Measurements from ENCODE around the gene ARHGEF16.

Gene ARHGEF16

DNA sequence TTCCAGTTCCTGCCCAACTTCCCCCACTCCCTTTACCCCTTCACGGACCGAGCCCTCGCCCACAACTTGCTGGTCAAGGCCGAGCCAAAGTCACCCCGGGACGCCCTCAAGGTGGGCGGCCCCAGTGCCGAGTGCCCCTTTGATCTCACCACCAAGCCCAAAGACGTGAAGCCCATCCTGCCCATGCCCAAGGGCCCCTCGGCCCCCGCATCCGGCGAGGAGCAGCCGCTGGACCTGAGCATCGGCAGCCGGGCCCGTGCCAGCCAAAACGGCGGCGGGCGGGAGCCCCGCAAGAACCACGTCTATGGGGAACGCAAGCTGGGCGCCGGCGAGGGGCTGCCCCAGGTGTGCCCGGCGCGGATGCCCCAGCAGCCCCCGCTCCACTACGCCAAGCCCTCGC is 42.1 kb upstream of the ARHGEF16 start:
- H3K4me1 ChIP-seq (ENCODE audit: control insufficient read depth, insufficient read depth, low read length) = peaks cover 4% of the 10 kb centered on the region
- no peaks in the 10 kb centered on the region for H3K36me3 ChIP-seq (ENCODE audit: control insufficient read depth in 2 of 2, insufficient read depth in 2 of 2, low read length in 2 of 2)
- H3K27me3 ChIP-seq (ENCODE audit: control insufficient read depth in 1 of 2, insufficient read depth in 2 of 2, low read length in 2 of 2) = peaks cover 0 to 2% of the 10 kb centered on the region in 2 donors
- no peak overlapping the region for H3K4me3 ChIP-seq (ENCODE audit: low read length in 2 of 2)
- H3K27ac ChIP-seq (ENCODE audit: low read length) = no peak overlapping the region
- peaks cover 0 to 6% of the 10 kb centered on the region in 2 donors for H3K9me3 ChIP-seq (ENCODE audit: control insufficient read depth in 2 of 2, low read length in 2 of 2)
- H3K9ac ChIP-seq (ENCODE audit: low read length in 2 of 2) = no peak overlapping the region

DNA sequence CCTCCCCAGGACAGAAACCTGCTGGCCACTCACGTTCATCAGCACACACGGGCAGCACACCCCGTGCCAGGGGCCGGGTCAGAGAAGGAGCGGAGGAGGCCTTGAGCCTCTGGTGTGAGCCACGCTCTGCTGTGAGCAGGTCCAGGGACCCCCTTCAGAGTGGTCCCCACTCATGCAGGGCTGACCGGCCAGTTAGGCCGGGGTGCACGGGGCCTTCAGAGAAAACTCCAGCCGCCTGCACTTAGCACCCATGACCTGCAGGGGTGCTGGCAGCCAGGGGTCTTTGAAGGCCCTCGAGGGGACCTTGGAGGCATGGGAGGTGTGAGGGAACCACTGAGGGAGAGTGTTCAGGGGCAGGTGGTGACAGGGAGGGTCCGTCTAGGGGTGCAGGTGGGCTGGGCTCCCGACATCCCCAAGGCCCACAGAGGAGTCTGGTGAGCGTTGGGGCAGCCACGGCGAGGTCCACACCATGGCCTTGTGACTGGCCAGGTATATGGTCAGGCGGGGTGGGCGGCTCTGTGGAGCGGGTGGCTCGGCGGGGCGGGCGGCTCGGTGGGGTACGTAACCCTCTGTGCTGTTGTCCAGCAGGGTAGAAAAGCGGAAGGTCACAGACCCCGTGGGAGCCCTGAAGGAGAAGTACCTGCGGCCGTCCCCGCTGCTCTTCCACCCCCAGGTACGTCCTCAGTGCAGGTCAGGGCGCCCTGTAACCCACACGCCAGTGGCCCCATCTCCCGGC is 40.3 kb upstream of the ARHGEF16 start:
- no peaks in the 10 kb centered on the region for H3K36me3 ChIP-seq (ENCODE audit: control insufficient read depth in 2 of 2, insufficient read depth in 2 of 2, low read length in 2 of 2)
- peaks cover 3 to 4% of the 10 kb centered on the region in 2 donors for H3K27me3 ChIP-seq (ENCODE audit: control insufficient read depth in 1 of 2, insufficient read depth in 2 of 2, low read length in 2 of 2)
- H3K4me3 ChIP-seq (ENCODE audit: low read length in 2 of 2) = no peak overlapping the region
- peaks cover 0 to 6% of the 10 kb centered on the region in 2 donors for H3K9me3 ChIP-seq (ENCODE audit: control insufficient read depth in 2 of 2, low read length in 2 of 2)
- H3K27ac ChIP-seq (ENCODE audit: low read length) = no peak overlapping the region
- H3K9ac ChIP-seq (ENCODE audit: low read length in 2 of 2) = no peak overlapping the region
- peaks cover 8% of the 10 kb centered on the region for H3K4me1 ChIP-seq (ENCODE audit: control insufficient read depth, insufficient read depth, low read length)

DNA sequence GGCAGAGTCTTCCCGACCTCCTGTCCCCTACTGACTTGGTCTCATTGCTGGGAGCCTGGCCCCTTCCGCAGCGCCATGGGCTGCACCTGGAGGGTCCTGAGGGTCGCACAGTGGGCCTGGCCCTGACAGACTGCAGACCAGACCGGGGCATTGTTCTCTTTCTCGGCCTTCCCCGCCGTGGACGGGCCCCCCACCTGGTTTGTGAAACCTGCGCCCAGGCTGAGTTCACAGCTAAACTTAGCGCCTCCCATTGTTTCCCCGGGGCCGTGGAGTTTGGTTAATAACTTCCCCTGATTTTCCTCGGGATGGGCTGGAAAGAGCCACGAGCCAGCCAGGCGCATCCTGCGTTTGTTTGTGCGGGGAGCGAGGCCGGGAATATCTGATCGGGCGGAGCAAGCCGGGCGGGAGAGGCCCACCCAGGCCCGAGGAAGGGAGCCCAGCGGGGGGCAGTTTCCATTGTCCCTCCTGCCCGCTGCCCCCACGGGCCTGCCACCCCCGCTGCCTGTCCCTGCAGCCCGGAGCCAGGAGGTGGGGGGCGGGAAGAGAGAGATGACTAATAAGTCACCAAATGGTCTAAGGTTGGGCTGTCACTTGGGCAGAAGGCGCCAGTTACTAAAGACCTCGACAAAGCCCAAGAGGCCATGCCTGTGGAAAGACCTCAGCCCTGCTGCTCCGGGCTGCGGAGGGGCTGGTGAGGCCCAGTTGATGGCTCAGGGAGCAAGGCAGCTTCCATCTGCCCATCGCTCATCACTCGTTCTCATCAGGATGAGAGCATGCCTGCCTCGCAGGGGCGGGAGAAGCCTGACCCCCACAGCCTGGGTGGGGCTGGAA is 39.0 kb upstream of the ARHGEF16 start:
- no peaks in the 10 kb centered on the region for H3K36me3 ChIP-seq (ENCODE audit: control insufficient read depth in 2 of 2, insufficient read depth in 2 of 2, low read length in 2 of 2)
- H3K9ac ChIP-seq (ENCODE audit: low read length in 2 of 2) = no peak overlapping the region
- H3K4me3 ChIP-seq (ENCODE audit: low read length in 2 of 2) = no peak overlapping the region
- H3K4me1 ChIP-seq (ENCODE audit: control insufficient read depth, insufficient read depth, low read length) = peaks cover 5% of the 10 kb centered on the region
- H3K27me3 ChIP-seq (ENCODE audit: control insufficient read depth in 1 of 2, insufficient read depth in 2 of 2, low read length in 2 of 2) = peaks cover 3 to 4% of the 10 kb centered on the region in 2 donors
- peaks cover 0 to 14% of the 10 kb centered on the region in 2 donors for H3K9me3 ChIP-seq (ENCODE audit: control insufficient read depth in 2 of 2, low read length in 2 of 2)
- H3K27ac ChIP-seq (ENCODE audit: low read length) = no peak overlapping the region

DNA sequence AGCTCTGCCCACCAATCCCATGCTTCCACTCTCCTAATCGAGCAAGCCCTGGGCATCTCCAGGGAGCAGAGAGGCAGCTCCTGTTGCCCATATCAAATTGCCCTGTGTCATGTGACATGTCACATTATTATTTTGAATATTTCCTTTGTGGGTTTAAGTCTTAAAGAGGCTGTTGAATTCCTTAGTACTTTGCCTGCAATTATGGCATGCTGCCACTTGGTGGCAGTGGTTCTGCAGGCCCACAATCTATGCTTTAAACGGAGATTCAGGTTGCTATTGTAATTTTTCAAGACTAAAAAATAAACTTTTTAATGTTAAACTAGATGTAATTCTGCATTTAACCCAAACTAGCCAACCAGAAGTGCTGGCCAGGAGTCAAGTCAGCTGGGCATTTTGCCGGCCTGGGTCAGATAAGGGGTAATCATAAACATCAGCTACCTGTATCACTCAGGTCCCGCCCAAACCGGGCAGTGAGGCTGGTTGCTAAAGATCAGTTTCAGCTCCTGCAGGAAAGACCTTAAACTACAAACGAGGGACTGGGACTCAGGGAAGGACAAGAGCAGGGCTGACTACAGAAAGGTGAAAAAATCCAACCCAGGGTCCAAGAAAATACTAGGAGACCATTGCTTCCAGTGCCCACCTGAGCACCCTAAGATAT is 37.3 kb upstream of the ARHGEF16 start:
- H3K27me3 ChIP-seq (ENCODE audit: control insufficient read depth in 1 of 2, insufficient read depth in 2 of 2, low read length in 2 of 2) = peaks cover 3 to 4% of the 10 kb centered on the region in 2 donors
- H3K4me3 ChIP-seq (ENCODE audit: low read length in 2 of 2) = no peak overlapping the region
- H3K36me3 ChIP-seq (ENCODE audit: control insufficient read depth in 2 of 2, insufficient read depth in 2 of 2, low read length in 2 of 2) = no peaks in the 10 kb centered on the region
- peaks cover 5% of the 10 kb centered on the region for H3K4me1 ChIP-seq (ENCODE audit: control insufficient read depth, insufficient read depth, low read length)
- H3K9me3 ChIP-seq (ENCODE audit: control insufficient read depth in 2 of 2, low read length in 2 of 2) = peaks cover 0 to 14% of the 10 kb centered on the region in 2 donors
- H3K9ac ChIP-seq (ENCODE audit: low read length in 2 of 2) = no peak overlapping the region
- H3K27ac ChIP-seq (ENCODE audit: low read length) = no peak overlapping the region

DNA sequence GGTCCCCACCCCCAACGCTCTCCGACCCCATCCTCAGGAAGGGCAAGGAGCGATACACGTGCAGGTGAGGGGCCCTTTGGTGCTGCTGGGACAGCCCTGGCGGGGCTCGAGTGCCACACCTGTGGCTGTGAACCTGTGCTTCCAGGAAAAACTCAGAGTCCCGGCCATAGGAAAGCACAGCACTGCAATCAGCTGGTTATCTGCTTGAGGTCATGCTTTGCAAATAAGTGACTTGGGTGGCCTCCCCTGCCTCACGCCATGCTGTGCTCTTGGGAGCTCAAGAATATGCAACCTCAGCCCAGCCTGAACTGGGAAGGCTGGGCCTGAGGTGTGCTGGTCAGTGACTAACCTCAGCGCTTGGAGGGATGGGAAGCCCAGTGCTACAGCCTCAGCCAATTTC is 36.5 kb upstream of the ARHGEF16 start:
- Histone ChIP-seq H3K9me3 (ENCODE audit: control insufficient read depth in 2 of 2, low read length in 2 of 2) (peaks cover 0 to 14% of the 10 kb centered on the region in 2 donors), H3K9ac (ENCODE audit: low read length in 2 of 2) (no peak overlapping the region), H3K27me3 (ENCODE audit: control insufficient read depth in 1 of 2, insufficient read depth in 2 of 2, low read length in 2 of 2) (peaks cover 3 to 4% of the 10 kb centered on the region in 2 donors), H3K36me3 (ENCODE audit: control insufficient read depth in 2 of 2, insufficient read depth in 2 of 2, low read length in 2 of 2) (no peaks in the 10 kb centered on the region), H3K4me1 (ENCODE audit: control insufficient read depth, insufficient read depth, low read length) (peaks cover 5% of the 10 kb centered on the region), H3K27ac (ENCODE audit: low read length) (no peak overlapping the region), H3K4me3 (ENCODE audit: low read length in 2 of 2) (no peak overlapping the region)

DNA sequence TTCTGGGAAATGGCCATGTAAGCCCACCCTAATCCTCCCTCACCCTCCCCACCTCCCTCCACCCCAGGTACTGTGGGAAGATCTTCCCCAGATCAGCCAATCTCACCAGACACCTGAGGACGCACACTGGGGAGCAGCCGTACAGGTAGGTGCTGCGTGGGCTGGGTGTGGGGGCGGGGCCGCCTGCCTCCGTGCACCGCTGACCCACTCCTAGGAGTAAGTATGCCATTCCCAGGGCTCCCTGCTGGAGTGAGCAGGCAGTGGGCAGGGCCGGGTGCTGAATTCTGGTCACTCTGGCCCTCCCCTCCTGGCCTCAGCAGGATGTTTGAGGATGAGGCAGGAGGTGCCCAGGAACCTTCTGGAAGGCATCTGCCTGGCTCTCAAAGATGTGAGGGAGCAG is 35.9 kb upstream of the ARHGEF16 start:
- H3K4me3 ChIP-seq (ENCODE audit: low read length in 2 of 2) = no peak overlapping the region
- peaks cover 2 to 3% of the 10 kb centered on the region in 2 donors for H3K27me3 ChIP-seq (ENCODE audit: control insufficient read depth in 1 of 2, insufficient read depth in 2 of 2, low read length in 2 of 2)
- no peak overlapping the region for H3K9ac ChIP-seq (ENCODE audit: low read length in 2 of 2)
- H3K27ac ChIP-seq (ENCODE audit: low read length) = no peak overlapping the region
- peaks cover 0 to 14% of the 10 kb centered on the region in 2 donors for H3K9me3 ChIP-seq (ENCODE audit: control insufficient read depth in 2 of 2, low read length in 2 of 2)
- H3K4me1 ChIP-seq (ENCODE audit: control insufficient read depth, insufficient read depth, low read length) = peaks cover 5% of the 10 kb centered on the region
- H3K36me3 ChIP-seq (ENCODE audit: control insufficient read depth in 2 of 2, insufficient read depth in 2 of 2, low read length in 2 of 2) = no peaks in the 10 kb centered on the region

DNA sequence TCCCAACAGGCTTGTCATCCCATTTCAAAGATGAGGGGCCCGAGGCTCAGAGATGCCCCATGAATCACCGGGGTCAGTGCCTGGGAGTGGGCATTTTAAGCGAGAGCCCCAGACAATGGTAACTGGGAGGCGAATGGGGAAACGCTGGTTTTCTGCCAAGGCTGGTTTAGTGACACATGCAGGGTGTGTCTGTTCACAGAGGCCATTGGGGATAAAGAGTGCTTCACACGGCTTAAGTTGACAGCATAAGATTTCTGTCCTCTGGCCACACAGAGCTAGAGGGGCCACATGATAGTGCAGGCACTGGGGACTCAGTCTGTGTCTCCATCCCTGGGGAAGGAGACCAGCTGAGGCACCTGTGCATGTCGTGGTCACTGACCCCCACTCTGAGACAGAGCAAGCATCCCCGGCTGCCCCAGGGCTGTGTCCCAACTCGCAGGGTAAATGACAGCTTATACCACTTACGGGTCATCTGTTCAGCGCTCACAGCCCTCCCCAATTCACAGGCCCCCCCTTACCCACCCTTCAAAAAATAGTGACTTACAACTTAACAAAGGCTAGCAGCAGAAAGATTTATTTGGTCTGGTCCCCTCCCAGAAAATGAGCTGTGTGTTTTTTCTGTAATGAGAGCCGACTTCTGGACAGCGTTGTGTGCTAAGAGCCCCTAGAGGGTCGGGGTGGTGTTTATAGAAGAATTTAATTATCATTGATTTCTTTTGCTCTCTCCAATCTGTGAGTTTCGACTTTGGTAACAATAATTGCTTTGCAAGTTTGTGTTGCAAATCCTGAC is 34.9 kb upstream of the ARHGEF16 start:
- Histone ChIP-seq H3K27me3 (ENCODE audit: control insufficient read depth in 1 of 2, insufficient read depth in 2 of 2, low read length in 2 of 2) (peaks cover 2 to 3% of the 10 kb centered on the region in 2 donors), H3K9me3 (ENCODE audit: control insufficient read depth in 2 of 2, low read length in 2 of 2) (peaks cover 0 to 14% of the 10 kb centered on the region in 2 donors), H3K27ac (ENCODE audit: low read length) (no peak overlapping the region), H3K4me3 (ENCODE audit: low read length in 2 of 2) (no peak overlapping the region), H3K36me3 (ENCODE audit: control insufficient read depth in 2 of 2, insufficient read depth in 2 of 2, low read length in 2 of 2) (no peaks in the 10 kb centered on the region), H3K4me1 (ENCODE audit: control insufficient read depth, insufficient read depth, low read length) (peaks cover 12% of the 10 kb centered on the region), H3K9ac (ENCODE audit: low read length in 2 of 2) (no peak overlapping the region)

DNA sequence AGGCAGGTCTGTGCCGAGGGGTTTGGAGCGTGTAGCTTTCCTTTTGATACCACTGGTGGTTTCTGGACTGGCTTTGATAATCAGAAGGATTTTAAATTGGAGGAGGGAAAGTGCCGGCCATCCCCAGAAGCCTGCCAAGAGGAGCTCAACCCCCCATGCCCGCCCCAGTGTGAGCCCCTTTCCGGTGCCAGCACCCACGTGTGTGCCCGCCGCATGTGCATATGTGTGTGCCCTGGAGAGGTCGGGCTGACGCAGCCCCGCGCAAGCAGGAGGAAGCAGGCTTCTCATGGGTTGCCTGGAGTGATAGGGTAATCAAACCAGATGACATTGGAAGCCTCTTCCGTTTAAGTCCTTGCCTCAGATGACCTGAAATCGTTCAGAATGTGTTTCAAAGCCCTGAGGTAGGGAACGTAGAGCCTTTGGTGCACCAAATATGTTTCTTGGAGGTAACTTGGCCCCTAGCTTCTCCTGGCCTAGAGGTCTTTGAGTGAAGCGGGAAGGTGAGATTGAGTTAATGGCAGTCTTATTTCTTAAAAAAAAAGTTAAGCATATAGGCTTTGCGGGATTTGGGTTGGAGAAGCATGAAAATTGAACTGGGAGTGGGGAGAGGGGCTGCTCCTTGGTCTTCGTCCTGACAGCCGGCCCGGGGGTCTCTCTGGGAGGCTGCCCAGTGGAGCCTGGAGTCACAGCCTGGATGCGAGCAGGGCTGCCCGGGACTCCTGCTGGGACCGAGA is 34.1 kb upstream of the ARHGEF16 start:
- Histone ChIP-seq H3K36me3 (ENCODE audit: control insufficient read depth in 2 of 2, insufficient read depth in 2 of 2, low read length in 2 of 2) (no peaks in the 10 kb centered on the region), H3K9me3 (ENCODE audit: control insufficient read depth in 2 of 2, low read length in 2 of 2) (peaks cover 0 to 14% of the 10 kb centered on the region in 2 donors), H3K9ac (ENCODE audit: low read length in 2 of 2) (no peak overlapping the region), H3K4me3 (ENCODE audit: low read length in 2 of 2) (no peak overlapping the region), H3K27me3 (ENCODE audit: control insufficient read depth in 1 of 2, insufficient read depth in 2 of 2, low read length in 2 of 2) (peaks cover 2 to 3% of the 10 kb centered on the region in 2 donors), H3K27ac (ENCODE audit: low read length) (no peak overlapping the region), H3K4me1 (ENCODE audit: control insufficient read depth, insufficient read depth, low read length) (peaks cover 12% of the 10 kb centered on the region)

DNA sequence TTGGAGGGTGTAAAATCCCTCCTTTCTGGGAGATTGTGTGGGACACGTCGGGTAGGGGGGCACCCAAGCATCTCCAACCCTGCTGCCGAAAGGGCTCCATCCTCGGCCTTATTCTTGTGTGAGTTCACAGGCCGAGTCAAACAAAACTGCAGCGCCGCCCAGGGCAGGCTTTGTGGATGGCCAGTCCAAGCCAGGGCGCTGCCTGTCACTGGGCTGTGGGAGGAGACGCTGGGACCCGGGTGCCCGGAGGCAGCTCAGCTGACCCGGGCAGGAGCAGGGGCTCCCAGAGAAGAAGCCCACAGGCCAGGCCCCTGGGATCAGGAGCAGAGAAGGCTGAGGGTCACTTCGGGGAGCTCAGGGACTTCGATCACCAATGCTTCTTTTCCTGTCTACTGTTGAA is 31.8 kb upstream of the ARHGEF16 start:
- Histone ChIP-seq H3K27me3 (ENCODE audit: control insufficient read depth in 1 of 2, insufficient read depth in 2 of 2, low read length in 2 of 2) (peaks cover 2 to 3% of the 10 kb centered on the region in 2 donors), H3K4me3 (ENCODE audit: low read length in 2 of 2) (no peak overlapping the region), H3K36me3 (ENCODE audit: control insufficient read depth in 2 of 2, insufficient read depth in 2 of 2, low read length in 2 of 2) (peaks cover 0 to 2% of the 10 kb centered on the region in 2 donors)

More for the DNA sequence above, 31.8 kb upstream of the ARHGEF16 start:
- Histone ChIP-seq H3K9me3 (ENCODE audit: control insufficient read depth in 2 of 2, low read length in 2 of 2) (peaks cover 0 to 8% of the 10 kb centered on the region in 2 donors), H3K27ac (ENCODE audit: low read length) (no peak overlapping the region), H3K9ac (ENCODE audit: low read length in 2 of 2) (no peak overlapping the region), H3K4me1 (ENCODE audit: control insufficient read depth, insufficient read depth, low read length) (peaks cover 12% of the 10 kb centered on the region)

All from stomach smooth muscle (tissue), 2 donors.